Measurements from ENCODE around the gene ATP5F1D. TPM values are rescaled to one million over a fixed set of nuclear protein-coding genes. Genes with fewer than 3 reads are reported as not detected.

The ATP5F1D gene
- total and polyA plus RNA-seq, 2 of the 13 experiments (the other 11 are each of a cell fraction or from before 2014, with no cell fraction given), result 39.4 to 78.7 TPM

DNA sequence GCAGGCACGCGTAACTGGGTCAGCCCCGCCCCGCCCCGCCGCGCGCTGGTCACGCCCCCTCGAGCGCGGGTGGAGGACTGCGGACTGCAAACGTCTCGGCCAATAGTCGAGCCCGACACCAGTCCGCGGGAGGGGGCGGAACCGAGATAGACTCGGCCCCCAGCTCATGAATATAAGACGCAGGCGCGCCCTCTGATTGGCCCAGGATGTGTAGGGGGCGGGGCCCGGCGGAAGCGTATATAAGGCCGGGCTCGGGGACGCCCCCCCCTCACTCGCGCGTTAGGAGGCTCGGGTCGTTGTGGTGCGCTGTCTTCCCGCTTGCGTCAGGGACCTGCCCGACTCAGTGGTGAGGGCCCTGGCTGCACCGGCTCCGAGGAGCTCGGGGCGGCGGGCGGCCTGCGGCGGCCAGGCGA, 27.5 kb downstream of the ATP5F1D start, which contains the start of gene CIRBP (continued):
- TF ChIP-seq, protein P1, sequence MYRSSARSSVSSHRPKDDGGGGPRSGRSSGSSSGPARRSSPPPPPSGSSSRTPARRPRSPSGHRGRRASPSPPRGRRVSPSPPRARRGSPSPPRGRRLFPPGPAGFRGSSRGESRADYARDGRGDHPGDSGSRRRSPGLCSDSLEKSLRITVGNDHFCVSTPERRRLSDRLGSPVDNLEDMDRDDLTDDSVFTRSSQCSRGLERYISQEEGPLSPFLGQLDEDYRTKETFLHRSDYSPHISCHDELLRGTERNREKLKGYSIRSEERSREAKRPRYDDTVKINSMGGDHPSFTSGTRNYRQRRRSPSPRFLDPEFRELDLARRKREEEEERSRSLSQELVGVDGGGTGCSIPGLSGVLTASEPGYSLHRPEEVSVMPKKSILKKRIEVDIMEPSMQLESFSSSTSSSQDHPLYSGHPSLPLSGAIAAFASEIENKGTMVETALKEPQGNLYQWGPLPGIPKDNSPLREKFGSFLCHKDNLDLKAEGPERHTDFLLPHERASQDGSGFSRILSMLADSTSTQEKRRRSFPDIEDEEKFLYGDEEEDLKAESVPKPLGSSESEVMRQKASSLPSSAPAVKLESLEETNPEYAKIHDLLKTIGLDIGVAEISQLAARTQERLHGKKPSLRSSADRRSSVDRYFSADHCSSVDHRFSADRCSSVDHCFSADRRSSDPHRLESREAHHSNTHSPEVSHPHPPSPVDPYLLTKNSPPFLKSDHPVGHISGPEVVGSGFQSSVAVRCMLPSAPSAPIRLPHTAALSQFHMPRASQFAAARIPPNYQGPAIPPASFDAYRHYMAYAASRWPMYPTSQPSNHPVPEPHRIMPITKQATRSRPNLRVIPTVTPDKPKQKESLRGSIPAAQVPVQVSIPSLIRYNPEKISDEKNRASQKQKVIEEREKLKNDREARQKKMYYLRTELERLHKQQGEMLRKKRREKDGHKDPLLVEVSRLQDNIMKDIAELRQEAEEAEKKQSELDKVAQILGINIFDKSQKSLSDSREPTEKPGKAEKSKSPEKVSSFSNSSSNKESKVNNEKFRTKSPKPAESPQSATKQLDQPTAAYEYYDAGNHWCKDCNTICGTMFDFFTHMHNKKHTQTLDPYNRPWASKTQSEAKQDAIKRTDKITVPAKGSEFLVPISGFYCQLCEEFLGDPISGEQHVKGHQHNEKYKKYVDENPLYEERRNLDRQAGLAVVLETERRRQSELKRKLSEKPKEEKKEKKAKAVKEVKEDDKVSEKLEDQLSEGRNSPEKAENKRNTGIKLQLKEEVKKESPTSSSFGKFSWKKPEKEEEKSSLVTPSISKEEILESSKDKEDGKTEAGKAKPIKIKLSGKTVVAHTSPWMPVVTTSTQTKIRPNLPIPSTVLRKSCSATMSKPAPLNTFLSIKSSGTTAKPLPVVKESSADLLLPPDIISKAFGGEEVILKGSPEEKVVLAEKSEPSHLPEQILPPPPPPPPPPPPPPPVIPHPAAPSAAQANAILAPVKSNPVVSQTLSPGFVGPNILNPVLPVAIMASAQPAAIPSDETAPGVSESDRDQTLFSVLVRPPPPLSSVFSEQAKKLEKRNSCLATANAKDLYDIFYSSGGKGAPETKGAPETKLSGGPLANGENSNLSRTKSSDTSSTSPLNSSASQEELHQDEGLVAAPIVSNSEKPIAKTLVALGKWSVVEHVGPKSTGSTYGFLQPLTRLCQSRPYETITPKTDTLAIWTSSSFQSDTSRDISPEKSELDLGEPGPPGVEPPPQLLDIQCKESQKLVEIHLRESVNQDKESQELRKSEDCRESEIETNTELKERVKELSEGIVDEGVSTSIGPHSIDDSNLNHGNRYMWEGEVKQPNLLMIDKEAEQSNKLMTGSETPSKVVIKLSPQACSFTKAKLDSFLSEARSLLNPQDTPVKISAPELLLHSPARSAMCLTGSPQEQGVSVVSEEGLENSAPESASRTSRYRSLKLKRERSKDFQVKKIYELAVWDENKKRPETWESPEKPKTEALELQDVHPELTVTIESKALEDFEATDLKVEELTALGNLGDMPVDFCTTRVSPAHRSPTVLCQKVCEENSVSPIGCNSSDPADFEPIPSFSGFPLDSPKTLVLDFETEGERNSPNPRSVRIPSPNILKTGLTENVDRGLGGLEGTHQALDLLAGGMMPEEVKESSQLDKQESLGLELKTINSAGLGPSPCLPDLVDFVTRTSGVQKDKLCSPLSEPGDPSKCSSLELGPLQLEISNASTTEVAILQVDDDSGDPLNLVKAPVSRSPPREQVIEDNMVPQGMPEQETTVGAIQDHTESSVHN (CRISPR knock-in tag; IDR thresholded peaks at IDR 0.05), result 0 out of 2 replicates have a peak, but pooled peaks have one; percentile 21
- TF ChIP-seq CREB1 (IDR thresholded peaks at IDR 0.05) (peak; percentile 57; the same call in 1 of the 2 replicates), CREB1 (CRISPR knock-in tag; IDR thresholded peaks at IDR 0.05) (no peak), ZSCAN20 (CRISPR knock-in tag; IDR thresholded peaks at IDR 0.05; ENCODE audit: borderline replicate concordance) (0 out of 2 replicates have a peak, but pooled peaks have one; percentile 49), RXRB (CRISPR knock-in tag; IDR thresholded peaks at IDR 0.05; ENCODE audit: borderline replicate concordance) (peak; percentile 20; the same call in 1 of the 2 replicates), SAP130 (CRISPR knock-in tag; IDR thresholded peaks at IDR 0.05; ENCODE audit: low read depth) (peak; percentile 81), HNRNPL (IDR thresholded peaks at IDR 0.05; ENCODE audit: low read depth, low read length) (0 out of 2 replicates have a peak, but pooled peaks have one; percentile 39), POLR2A (IDR thresholded peaks at IDR 0.05; ENCODE audit: insufficient read depth in 1 of 2, low read depth in 2 of 2, low read length in 2 of 2) (peak in 1 of 2 experiments; percentile 96; a peak in 2 of 4 replicates), ZMAT3 (CRISPR knock-in tag; conservative IDR thresholded peaks at IDR 0.05) (no peak), CAMTA2 (CRISPR knock-in tag; IDR thresholded peaks at IDR 0.05; ENCODE audit: borderline replicate concordance) (no peak), ZNF138 (CRISPR knock-in tag; IDR thresholded peaks at IDR 0.05; ENCODE audit: low read depth) (0 out of 2 replicates have a peak, but pooled peaks have one; percentile 84)
- TF ChIP-seq, protein P2, sequence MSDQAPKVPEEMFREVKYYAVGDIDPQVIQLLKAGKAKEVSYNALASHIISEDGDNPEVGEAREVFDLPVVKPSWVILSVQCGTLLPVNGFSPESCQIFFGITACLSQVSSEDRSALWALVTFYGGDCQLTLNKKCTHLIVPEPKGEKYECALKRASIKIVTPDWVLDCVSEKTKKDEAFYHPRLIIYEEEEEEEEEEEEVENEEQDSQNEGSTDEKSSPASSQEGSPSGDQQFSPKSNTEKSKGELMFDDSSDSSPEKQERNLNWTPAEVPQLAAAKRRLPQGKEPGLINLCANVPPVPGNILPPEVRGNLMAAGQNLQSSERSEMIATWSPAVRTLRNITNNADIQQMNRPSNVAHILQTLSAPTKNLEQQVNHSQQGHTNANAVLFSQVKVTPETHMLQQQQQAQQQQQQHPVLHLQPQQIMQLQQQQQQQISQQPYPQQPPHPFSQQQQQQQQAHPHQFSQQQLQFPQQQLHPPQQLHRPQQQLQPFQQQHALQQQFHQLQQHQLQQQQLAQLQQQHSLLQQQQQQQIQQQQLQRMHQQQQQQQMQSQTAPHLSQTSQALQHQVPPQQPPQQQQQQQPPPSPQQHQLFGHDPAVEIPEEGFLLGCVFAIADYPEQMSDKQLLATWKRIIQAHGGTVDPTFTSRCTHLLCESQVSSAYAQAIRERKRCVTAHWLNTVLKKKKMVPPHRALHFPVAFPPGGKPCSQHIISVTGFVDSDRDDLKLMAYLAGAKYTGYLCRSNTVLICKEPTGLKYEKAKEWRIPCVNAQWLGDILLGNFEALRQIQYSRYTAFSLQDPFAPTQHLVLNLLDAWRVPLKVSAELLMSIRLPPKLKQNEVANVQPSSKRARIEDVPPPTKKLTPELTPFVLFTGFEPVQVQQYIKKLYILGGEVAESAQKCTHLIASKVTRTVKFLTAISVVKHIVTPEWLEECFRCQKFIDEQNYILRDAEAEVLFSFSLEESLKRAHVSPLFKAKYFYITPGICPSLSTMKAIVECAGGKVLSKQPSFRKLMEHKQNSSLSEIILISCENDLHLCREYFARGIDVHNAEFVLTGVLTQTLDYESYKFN (CRISPR knock-in tag; conservative IDR thresholded peaks at IDR 0.05), result peak; percentile 25; the same call in 1 of the 2 replicates
- TF ChIP-seq, protein P3, sequence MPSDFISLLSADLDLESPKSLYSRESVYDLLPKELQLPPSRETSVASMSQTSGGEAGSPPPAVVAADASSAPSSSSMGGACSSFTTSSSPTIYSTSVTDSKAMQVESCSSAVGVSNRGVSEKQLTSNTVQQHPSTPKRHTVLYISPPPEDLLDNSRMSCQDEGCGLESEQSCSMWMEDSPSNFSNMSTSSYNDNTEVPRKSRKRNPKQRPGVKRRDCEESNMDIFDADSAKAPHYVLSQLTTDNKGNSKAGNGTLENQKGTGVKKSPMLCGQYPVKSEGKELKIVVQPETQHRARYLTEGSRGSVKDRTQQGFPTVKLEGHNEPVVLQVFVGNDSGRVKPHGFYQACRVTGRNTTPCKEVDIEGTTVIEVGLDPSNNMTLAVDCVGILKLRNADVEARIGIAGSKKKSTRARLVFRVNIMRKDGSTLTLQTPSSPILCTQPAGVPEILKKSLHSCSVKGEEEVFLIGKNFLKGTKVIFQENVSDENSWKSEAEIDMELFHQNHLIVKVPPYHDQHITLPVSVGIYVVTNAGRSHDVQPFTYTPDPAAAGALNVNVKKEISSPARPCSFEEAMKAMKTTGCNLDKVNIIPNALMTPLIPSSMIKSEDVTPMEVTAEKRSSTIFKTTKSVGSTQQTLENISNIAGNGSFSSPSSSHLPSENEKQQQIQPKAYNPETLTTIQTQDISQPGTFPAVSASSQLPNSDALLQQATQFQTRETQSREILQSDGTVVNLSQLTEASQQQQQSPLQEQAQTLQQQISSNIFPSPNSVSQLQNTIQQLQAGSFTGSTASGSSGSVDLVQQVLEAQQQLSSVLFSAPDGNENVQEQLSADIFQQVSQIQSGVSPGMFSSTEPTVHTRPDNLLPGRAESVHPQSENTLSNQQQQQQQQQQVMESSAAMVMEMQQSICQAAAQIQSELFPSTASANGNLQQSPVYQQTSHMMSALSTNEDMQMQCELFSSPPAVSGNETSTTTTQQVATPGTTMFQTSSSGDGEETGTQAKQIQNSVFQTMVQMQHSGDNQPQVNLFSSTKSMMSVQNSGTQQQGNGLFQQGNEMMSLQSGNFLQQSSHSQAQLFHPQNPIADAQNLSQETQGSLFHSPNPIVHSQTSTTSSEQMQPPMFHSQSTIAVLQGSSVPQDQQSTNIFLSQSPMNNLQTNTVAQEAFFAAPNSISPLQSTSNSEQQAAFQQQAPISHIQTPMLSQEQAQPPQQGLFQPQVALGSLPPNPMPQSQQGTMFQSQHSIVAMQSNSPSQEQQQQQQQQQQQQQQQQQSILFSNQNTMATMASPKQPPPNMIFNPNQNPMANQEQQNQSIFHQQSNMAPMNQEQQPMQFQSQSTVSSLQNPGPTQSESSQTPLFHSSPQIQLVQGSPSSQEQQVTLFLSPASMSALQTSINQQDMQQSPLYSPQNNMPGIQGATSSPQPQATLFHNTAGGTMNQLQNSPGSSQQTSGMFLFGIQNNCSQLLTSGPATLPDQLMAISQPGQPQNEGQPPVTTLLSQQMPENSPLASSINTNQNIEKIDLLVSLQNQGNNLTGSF (CRISPR knock-in tag; IDR thresholded peaks at IDR 0.05), result no peak

All from HepG2 (cell line).